Right ventricle myocardium superior (tissue), 1 donor: ENCODE results near the gene RAB40AL. TPM values are rescaled to one million over a fixed set of nuclear protein-coding genes. Genes with fewer than 3 reads are reported as not detected.
"Not testable (repeated sequence)": the region's sequence is repeated elsewhere in the genome, so short reads cannot be mapped to it uniquely, and the experiment has no call there.

Experiments used
- ATAC-seq: fragments of 200-7000 bp; cut with Tn5 transposase; one replicate; pipeline ENCODE4 v1.9.1; 2020; ENCODE audit warnings: mild to moderate bottlenecking; ENCODE audit not compliant: poor library complexity
- DNase-seq: peaks from one replicate; pipeline ENCODE4 v3.0.0-alpha.2; 2020
- intact Hi-C: fragments of 100-400 bp; cut with DNase I; formaldehyde crosslinking; loops from one replicate; pipeline ENCODE4 v1.11.2; 2022
- long read RNA-seq: library from polyadenylated mRNA; unstranded; transcript quantifications from one replicate; pipeline ENCODE4 v2.0.0, GENCODE V29; 2021
- total RNA-seq: library from RNA; stranded (reverse); fragmentation: NEBNext Ultra II Directional; extraction: Animal tissue kit (Norgen Biotek cat#: 25700); gene quantifications from one replicate; pipeline ENCODE4 v1.2.1, GENCODE V29; 2021
- donor health status: DM: no; HTN: yes; CAD: no; lungs with severe emphysema.

Gene RAB40AL
- total RNA-seq, result not detected
- long read RNA-seq, result 0 reads

- intact Hi-C loops, ATAC-seq, DNase-seq: not testable (repeated sequence)
Measured at GRCh38 chrX:102936972-102937371, at the start of gene RAB40AL. TSS of gene RAB40AL (plus strand) at chrX:102937272. CDS start at chrX:102937319, 47 bp downstream.

GRCh38 chrX:102887687-102888086, 49.4 kb upstream of the RAB40AL start:
- intact Hi-C loops, result no loop called here
- ATAC-seq (no peak), DNase-seq (no peak)

- ATAC-seq (no peak), DNase-seq (no peak)
- intact Hi-C loops, result no loop called here
Measured at GRCh38 chrX:102892103-102892502, 45.0 kb upstream of the RAB40AL start.

GRCh38 chrX:102899940-102900916, 36.8 kb upstream of the RAB40AL start:
- DNase-seq (peak; percentile 47), ATAC-seq (peak; percentile 57)
- intact Hi-C loops, result no loop called here

GRCh38 chrX:102902355-102902754, 34.7 kb upstream of the RAB40AL start:
- ATAC-seq, result no peak
- intact Hi-C loops, result no loop called here

GRCh38 chrX:102930990-102931756, 5.9 kb upstream of the RAB40AL start:
- no peak for DNase-seq
- intact Hi-C loops, result no loop called here
- ATAC-seq, result no peak

More at GRCh38 chrX:102902355-102902754, 34.7 kb upstream of the RAB40AL start:
- no peak for DNase-seq

GRCh38 chrX:102934624-102935023, 2.4 kb upstream of the RAB40AL start:
- ATAC-seq, result no peak
- intact Hi-C loops, result no loop called here
- no peak for DNase-seq

- DNase-seq (peak; percentile 42), ATAC-seq (peak; percentile 56)
- intact Hi-C loops, result loop anchor here (5.0 kb wide), 1 partner anchor 226 kb away; no protein-coding TSS in a partner anchor
Measured at GRCh38 chrX:102950908-102951866, 14.1 kb downstream of the RAB40AL start.

GRCh38 chrX:102957751-102958150, 20.7 kb downstream of the RAB40AL start:
- ATAC-seq (no peak), DNase-seq (no peak)
- intact Hi-C loops, result no loop called here

GRCh38 chrX:102958794-102959193, 21.7 kb downstream of the RAB40AL start:
- no peak for DNase-seq
- ATAC-seq, result no peak
- intact Hi-C loops, result no loop called here

GRCh38 chrX:102959471-102959870, 22.4 kb downstream of the RAB40AL start:
- intact Hi-C loops, result no loop called here
- ATAC-seq, result no peak
- DNase-seq, result no peak

GRCh38 chrX:102963955-102964354, 26.9 kb downstream of the RAB40AL start:
- DNase-seq (no peak), ATAC-seq (no peak)
- intact Hi-C loops, result no loop called here

GRCh38 chrX:102964940-102965339, 27.9 kb downstream of the RAB40AL start:
- no peak for ATAC-seq
- intact Hi-C loops, result no loop called here
- no peak for DNase-seq

GRCh38 chrX:102966701-102967100, 29.6 kb downstream of the RAB40AL start:
- no peak for DNase-seq
- intact Hi-C loops, result no loop called here
- no peak for ATAC-seq

GRCh38 chrX:102968216-102968615, 31.1 kb downstream of the RAB40AL start:
- ATAC-seq (no peak), DNase-seq (no peak)

GRCh38 chrX:102971536-102971935, 34.5 kb downstream of the RAB40AL start:
- intact Hi-C loops, ATAC-seq, DNase-seq: not testable (repeated sequence)

More at GRCh38 chrX:102968216-102968615, 31.1 kb downstream of the RAB40AL start:
- intact Hi-C loops, result no loop called here

GRCh38 chrX:102975016-102975415, 37.9 kb downstream of the RAB40AL start:
- no peak for DNase-seq
- ATAC-seq, result no peak
- intact Hi-C loops, result no loop called here

- intact Hi-C loops, result no loop called here
- ATAC-seq, result no peak
Measured at GRCh38 chrX:102976286-102976685, 39.2 kb downstream of the RAB40AL start.

More at GRCh38 chrX:102976286-102976685, 39.2 kb downstream of the RAB40AL start:
- DNase-seq, result no peak
